Raji (cell line): ENCODE results near the gene CORO2B.

Experiments
- POLR2A ChIP-seq: IDR thresholded peaks from 2 replicates; pipeline ENCODE4 v1.6.1; 2011; ENCODE audit warnings: low read depth, low read length, control low read depth; ENCODE audit not compliant: insufficient read depth

Gene CORO2B

DNA sequence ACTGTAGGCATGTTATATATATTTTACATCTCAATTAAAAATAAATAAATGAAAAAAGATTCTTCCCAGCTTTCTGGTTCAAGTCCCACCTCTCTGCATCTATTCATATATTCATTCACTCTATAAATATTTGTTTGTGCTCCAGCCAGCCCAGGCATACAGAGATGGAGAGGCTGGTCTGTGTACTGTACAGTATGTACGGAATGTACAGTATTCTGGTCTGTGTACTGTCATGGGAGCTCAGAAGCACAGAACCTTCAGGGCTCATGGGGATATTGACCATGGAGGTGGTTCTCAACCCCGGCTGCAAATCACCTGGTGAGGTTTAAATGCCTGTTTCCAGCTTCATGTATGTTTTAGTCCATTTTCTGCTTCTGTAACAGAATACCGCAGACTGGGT is 13.8 kb downstream of the CORO2B start:
- no peak for TF ChIP-seq POLR2A

DNA sequence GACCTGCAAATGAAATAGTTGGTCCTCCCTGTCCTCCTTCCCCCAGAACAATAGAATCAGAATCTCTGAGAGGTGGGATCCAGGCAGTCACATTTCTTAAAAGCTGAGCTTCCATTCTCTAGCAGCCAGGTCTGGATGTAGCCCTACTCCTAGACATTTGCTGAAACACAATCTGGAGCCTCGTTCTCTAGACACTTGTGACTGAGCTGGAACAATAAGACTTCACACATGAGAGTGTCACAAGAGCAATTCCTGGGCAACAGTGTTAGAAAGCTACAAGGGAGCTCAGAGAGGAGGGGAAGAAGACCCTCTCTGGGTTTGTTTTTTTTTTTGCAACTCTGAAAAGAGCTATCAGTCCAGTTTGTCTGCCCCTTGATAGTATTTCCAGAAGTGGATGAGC is 14.5 kb downstream of the CORO2B start:
- no peak for TF ChIP-seq POLR2A

DNA sequence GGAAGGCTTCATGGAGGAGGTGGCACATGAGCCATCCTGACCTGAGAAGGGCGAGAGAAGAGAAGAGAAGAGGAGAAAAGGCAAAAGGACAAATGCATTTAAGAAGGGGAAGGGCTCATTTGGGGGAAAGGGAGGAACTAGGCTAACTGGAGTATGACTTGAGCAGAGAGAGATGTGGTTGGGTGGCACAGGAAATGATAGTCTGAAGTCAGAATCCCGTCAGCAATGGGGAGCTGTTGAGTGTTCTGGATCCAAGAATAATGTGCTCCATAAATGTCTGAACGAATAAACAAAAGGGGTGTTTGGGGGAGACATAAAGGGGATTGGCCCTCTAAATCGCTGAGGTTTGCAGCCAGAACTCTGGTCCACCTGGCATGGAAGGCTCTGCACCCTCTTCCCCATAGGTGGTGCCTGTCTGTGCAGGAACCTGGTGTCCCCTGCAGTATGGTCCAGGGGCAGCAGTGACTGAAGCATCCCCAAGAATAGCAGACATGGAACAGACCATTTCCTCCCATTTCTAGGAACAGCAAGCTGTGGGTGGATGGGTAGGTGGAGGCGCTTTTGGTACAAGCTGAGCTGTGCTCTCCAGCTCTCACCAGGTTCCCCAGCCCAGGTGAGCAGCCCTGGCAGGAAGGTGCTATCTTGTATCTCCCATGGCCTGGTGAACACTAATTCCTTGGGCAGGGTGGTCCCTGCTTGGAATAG is 15.2 kb downstream of the CORO2B start:
- TF ChIP-seq POLR2A, result no peak

DNA sequence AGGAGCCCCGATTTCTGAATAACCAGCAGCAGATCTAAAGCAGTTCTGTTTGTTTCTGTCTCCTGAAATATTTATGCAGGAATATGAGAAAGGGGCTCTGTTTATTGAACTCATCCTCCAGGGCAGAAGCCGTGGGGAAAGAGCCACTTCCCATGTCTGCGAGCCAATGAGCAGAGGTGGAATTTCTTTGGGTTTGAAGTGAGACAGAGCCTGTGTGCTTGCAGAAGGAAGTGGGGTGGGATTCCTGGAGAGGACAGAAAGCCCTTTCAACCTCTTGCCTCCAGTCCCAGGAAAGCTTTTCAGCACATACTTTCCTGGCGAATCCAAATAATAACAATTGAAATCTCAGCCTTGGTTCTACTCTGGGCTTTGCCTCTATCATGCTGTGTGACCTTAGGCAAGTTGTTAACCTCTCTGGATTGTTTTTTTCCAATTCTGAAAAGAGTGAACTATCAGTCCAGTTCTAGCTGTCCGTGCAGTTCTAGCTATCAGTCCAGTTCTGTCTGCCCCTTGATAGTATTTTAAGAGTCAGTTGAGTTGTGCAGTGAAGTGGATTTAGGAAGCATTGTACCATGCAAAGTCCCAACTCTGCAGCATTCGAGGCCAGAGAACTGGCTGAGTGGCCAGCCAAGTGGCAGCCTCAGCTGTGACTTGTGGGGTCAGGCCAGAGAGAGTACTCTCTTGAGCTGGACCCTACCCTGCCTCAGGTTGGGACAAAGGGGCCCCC is 15.9 kb downstream of the CORO2B start:
- TF ChIP-seq POLR2A, result no peak

GRCh38 chr15:68595260-68595564 is 16.4 kb downstream of the CORO2B start:
- no peak for TF ChIP-seq POLR2A

GRCh38 chr15:68595761-68596160 is 17.0 kb downstream of the CORO2B start:
- no peak for TF ChIP-seq POLR2A

DNA sequence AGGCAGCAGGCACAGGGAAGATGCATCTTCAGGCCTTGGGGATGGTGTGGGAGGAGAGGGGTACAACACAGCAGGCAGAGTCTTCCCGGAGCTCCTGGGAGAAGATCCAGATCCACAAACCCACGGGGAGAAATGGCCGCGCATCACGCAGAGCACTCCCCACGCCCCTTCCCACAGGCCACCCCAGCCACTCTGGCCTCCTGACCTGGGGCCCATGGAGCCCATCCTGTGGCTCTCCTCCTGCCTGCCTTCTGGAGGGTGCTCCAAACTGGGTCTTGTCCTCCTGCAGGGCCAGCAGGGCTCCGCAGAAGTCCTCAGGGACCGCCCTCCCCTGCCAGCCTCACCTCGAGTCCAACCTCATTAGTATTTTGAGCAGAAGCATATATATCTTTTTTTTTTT is 17.9 kb downstream of the CORO2B start:
- TF ChIP-seq POLR2A, result no peak

DNA sequence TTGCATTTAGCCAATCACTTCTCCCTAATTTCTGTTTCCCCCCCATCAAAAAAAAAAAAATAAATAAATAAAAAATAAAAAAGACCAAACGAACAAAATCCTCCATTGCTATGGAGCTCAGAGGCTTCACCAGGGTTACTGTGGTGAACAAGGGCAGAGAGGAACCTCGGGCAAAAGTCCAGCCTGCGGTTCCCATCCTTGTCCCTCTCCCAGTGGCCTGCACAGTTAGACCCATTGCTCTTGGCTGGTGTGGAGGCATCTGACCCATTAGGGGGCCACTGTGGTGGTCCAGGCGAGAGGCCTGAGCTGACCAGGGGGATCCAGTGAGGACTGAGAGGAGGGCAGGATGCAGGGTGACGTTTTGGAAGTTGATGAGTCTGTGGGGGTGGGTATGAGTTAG is 18.8 kb downstream of the CORO2B start:
- TF ChIP-seq POLR2A, result no peak

DNA sequence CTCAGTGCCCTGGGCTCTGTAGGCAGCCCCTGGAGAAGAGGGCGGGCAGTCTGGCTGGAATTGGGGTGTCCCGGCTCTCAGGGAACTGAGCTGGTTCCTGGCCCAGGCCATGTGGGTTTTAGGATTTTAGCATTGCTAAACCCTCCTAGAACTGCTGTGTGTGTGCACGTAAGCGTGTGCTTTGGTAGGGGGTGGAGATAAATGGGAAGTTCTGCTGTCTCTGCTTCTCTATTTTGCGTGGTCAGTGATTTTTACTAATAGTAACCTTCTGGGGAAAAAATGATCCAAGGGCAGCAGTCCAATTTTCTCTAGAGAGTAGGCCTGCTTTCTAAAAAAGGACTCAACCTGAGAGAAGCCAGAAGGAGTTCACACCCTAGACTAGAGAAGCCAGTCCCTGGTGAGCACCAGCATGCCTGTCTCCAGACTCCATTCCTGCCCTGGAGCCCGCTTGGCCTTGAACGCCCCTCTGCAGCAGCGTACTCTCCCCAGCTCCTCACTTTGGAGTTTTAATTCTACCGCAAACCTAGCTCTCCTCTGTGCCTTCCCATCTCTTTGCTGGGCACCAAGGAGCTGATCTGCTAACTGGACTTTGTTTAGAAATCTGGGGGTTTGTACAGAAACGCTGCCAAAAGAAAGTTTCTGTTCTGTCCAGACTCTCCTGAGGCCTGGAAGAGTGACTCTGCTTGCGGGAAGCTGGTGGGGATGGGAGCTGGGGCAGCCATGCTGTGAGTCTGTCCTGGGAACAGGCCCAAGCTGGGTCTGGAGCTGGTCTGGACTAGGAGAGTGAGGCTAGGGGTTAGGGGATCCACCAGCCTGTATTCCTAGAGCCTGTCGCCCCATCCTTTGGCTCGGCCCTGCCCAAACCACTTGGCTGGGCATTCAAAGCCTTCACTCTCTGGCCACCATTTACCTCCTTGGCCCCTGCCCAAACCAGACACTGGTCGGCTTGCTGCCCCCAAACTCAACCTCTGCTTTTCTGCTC is 19.7 kb downstream of the CORO2B start:
- TF ChIP-seq POLR2A, result no peak

GRCh38 chr15:68599153-68599545 is 20.4 kb downstream of the CORO2B start:
- TF ChIP-seq POLR2A, result no peak

DNA sequence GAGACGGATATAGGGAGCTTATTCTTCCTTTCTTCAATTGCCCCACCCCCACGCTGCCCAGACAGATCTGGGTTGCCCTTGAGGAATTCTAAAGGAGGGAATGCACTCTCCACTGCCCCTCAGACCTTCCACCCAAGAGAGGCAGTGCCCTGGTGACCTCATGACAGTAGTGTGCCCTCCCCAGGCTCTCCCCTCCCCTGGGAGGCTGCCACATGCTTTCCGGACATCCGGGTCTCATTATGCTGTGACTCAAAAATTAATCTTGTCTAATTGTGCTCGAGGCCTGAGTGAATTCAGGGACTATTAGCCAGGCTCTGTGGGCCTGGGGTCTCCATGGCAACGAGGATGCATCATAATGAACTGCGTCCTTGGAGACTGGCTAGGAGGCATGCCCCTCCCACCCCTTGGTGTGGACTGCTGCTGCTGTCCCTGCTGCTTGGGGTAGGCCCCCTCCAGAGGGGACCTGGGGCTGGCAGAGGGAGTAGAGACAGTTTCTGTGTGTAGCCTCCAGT is 20.8 kb downstream of the CORO2B start:
- no peak for TF ChIP-seq POLR2A

- no peak for TF ChIP-seq POLR2A
These were observed 22.7 kb downstream of the CORO2B start for GRCh38 chr15:68601206-68602197.

DNA sequence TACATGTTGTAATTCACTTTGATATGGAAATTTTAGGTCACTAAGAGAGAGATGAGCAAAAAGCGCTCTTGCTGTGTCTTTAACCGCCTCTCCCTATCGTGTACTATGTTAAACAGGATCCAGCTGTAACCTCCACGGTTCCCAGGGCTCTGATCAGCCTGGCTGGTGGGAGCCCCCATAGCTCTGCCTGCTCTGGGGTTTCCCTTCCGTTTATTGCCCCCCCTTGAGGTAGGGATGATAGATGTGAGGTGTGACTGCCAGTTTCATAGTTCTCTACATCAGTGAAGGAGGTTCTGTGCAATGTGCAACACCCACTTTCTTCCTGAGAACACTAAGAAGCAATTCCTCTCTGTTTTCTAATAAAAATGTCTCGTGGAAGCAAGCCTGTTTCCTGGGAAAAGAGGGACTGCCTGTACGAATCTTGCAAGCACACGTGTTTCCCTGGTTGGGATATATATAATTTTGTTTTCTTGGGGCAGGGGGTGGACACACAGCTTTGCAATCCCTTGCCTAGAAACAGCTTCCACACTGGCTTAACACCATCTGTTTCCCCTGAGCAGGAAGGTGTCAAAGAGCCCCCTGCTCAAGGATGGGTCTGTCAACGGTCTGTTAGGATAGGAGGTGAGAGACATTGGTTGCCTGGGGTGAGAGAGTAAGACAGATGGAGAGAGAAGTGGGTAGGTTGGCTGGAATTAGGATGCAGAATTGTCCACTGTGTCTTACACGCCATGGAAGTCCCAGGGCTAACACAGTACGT is 23.8 kb downstream of the CORO2B start:
- TF ChIP-seq POLR2A, result no peak

DNA sequence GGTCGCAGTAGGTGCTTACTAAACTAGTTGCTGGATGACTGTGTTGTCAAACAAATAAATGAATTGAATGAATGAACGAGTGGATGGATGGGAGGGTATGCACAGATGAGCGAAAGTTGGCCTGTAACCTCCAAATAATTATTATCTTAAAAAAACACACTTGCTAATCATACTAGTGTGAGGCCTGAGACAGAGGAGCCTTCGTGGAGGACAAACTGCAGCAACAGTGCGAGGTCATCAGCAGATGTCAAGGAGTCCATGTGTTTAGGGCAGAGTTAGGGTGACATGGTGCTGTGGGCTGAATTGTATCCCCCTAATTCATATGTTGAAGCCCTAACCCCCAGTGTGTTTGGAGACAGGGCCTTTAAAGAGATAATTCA is 24.4 kb downstream of the CORO2B start:
- no peak for TF ChIP-seq POLR2A
